CD4-positive, alpha-beta T cell (primary cell): ENCODE results near the gene NRXN3. TPM values are rescaled to one million over a fixed set of nuclear protein-coding genes. Genes with fewer than 3 reads are reported as not detected.

Experiments used
- ATAC-seq: fragments of 200-7000 bp; cut with Tn5 transposase; one replicate; pipeline ENCODE4 v1.10.0; 2022; ENCODE audit warnings: mild to moderate bottlenecking; ENCODE audit not compliant: poor library complexity
- CTCF ChIA-PET: fragments of 350-600 bp; sonication (Branson Sonifier 250); formaldehyde crosslinking; loops from one replicate; lab custom pipeline; 2021; ENCODE audit warnings: antibody characterized with exemption, inconsistent platforms; lab: Charles Lee
- POLR2A ChIA-PET: fragments of 350-600 bp; sonication (Branson Sonifier 250); formaldehyde crosslinking; loops from one replicate; lab custom pipeline; 2021; ENCODE audit warnings: antibody characterized with exemption, inconsistent platforms; lab: Charles Lee
- DNase-seq, 14 experiments: peaks; one replicate each; pipeline ENCODE4 v3.0.0-alpha.2; 2013 to 2020; ENCODE audit warnings: mixed read lengths in 2 of 14
- H3K27ac ChIP-seq, 2 donors: one replicate each; pipeline versions ENCODE4 v1.5.1 to v1.7.0; 2013; ENCODE audit warnings: low read length in 2 of 2, low read depth in 1 of 2, mild to moderate bottlenecking in 1 of 2
- H3K27me3 ChIP-seq, 2 experiments: 1 replicate in 1 of 2; 2 replicates in 1 of 2; pipeline versions ENCODE4 v1.6.1 to v1.7.0; 2013; ENCODE audit warnings: low read length in 2 of 2, control low read depth in 1 of 2, mild to moderate bottlenecking in 1 of 2, moderate library complexity in 1 of 2; ENCODE audit not compliant: insufficient read depth in 2 of 2, control insufficient read depth in 1 of 2
- H3K36me3 ChIP-seq: one replicate; pipeline ENCODE4 v1.6.1; 2013; ENCODE audit warnings: low read length, control low read depth; ENCODE audit not compliant: insufficient read depth
- H3K4me1 ChIP-seq: one replicate; pipeline ENCODE4 v1.6.1; 2013; ENCODE audit warnings: low read length, control low read depth; ENCODE audit not compliant: insufficient read depth
- H3K4me3 ChIP-seq: one replicate; pipeline ENCODE4 v1.5.1; 2013; ENCODE audit warnings: mild to moderate bottlenecking, low read length, moderate library complexity
- H3K9me3 ChIP-seq, 2 experiments: 1 replicate in 1 of 2; 2 replicates in 1 of 2; pipeline versions ENCODE4 v1.6.1 to v1.7.0; 2013; ENCODE audit warnings: low read length in 2 of 2, mild to moderate bottlenecking in 2 of 2, control low read depth in 1 of 2, moderate library complexity in 1 of 2; ENCODE audit not compliant: control insufficient read depth in 1 of 2, insufficient read depth in 1 of 2
- H3K27ac Mint-ChIP-seq: one replicate; pipeline ENCODE4 v1.8.0; 2020; ENCODE audit warnings: mixed read lengths
- H3K27me3 Mint-ChIP-seq: one replicate; pipeline ENCODE4 v1.8.0; 2021; ENCODE audit warnings: mixed read lengths
- H3K36me3 Mint-ChIP-seq: one replicate; pipeline ENCODE4 v1.8.0; 2021; ENCODE audit warnings: low read depth, mixed read lengths
- H3K4me1 Mint-ChIP-seq: one replicate; pipeline ENCODE4 v1.8.0; 2021; ENCODE audit warnings: low read depth, mixed read lengths
- H3K4me3 Mint-ChIP-seq: one replicate; pipeline ENCODE4 v1.8.0; 2020; ENCODE audit warnings: mild to moderate bottlenecking, mixed read lengths
- H3K9me3 Mint-ChIP-seq: one replicate; pipeline ENCODE4 v1.8.0; 2020; ENCODE audit warnings: mixed read lengths
- intact Hi-C, 2 experiments: fragments of 100-400 bp; cut with DNase I in 1 of 2; cut with micrococcal nuclease in 1 of 2; formaldehyde crosslinking; loops; one replicate each; pipeline versions ENCODE4 v1.15.1 to v1.9.0; 2023 to 2025; cut with DNase I, micrococcal nuclease
- total RNA-seq, 174 experiments: library from RNA in 2 of 174; stranded (reverse) in 2 of 174; gene quantifications; one replicate each; pipeline ENCODE4 v1.2.3 and lab custom pipeline; 2021 to 2026
- TF ChIP-seq, protein P1 (sequence below): fragments of 200-600 bp; IDR thresholded peaks from one replicate; pipeline ENCODE4 v1.8.0; 2022; ENCODE audit warnings: antibody characterized with exemption, mild to moderate bottlenecking

NRXN3 gene
- total RNA-seq, 2 experiments from 2014 or later: not detected

- H3K9me3 ChIP-seq: no peaks in the 10 kb centered on the region
- H3K9me3 Mint-ChIP-seq: no peaks in the 10 kb centered on the region
- no peak overlapping the region for H3K4me3 Mint-ChIP-seq
- no peaks in the 10 kb centered on the region for H3K4me1 Mint-ChIP-seq
- intact Hi-C loops: no loop called here
- no peaks in the 10 kb centered on the region for H3K27me3 ChIP-seq
- no peaks in the 10 kb centered on the region for H3K4me1 ChIP-seq
- DNase-seq: no peak
- ChIA-PET POLR2A (no interaction called here), CTCF (no interaction called here)
- H3K27ac Mint-ChIP-seq: no peak overlapping the region
- TF ChIP-seq, protein P1, sequence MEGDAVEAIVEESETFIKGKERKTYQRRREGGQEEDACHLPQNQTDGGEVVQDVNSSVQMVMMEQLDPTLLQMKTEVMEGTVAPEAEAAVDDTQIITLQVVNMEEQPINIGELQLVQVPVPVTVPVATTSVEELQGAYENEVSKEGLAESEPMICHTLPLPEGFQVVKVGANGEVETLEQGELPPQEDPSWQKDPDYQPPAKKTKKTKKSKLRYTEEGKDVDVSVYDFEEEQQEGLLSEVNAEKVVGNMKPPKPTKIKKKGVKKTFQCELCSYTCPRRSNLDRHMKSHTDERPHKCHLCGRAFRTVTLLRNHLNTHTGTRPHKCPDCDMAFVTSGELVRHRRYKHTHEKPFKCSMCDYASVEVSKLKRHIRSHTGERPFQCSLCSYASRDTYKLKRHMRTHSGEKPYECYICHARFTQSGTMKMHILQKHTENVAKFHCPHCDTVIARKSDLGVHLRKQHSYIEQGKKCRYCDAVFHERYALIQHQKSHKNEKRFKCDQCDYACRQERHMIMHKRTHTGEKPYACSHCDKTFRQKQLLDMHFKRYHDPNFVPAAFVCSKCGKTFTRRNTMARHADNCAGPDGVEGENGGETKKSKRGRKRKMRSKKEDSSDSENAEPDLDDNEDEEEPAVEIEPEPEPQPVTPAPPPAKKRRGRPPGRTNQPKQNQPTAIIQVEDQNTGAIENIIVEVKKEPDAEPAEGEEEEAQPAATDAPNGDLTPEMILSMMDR: no peak
- H3K36me3 Mint-ChIP-seq: no peaks in the 10 kb centered on the region
- H3K4me3 ChIP-seq: no peak overlapping the region
- H3K36me3 ChIP-seq: no peaks in the 10 kb centered on the region
- no peaks in the 10 kb centered on the region for H3K27me3 Mint-ChIP-seq
- no peak for ATAC-seq
- no peak overlapping the region for H3K27ac ChIP-seq
Measured at GRCh38 chr14:79334272-79334671, 1164.1 kb downstream of the NRXN3 start.

DNA sequence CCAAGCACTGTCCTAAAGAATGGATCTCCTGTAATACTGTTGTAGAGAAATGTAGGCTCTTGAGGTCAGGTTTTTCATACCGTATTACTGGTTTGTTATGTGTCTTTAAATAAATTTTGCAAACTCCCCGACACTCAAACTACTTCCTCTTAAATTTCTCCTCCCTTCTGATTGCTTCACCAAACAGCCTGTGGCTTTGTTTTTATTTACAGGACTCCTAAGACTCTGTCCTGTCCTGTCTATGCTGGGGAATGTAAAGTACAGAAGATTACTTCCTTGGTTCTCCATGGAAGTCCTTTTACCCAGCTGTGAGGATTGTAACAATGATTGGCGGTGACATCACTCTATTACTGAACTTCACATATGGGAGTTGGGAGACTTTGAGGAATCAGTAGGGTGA is 1167.6 kb downstream of the NRXN3 start:
- intact Hi-C loops: no loop called here
- H3K4me1 Mint-ChIP-seq: no peaks in the 10 kb centered on the region
- H3K9me3 ChIP-seq: no peaks in the 10 kb centered on the region

GRCh38 chr14:79342942-79343341 is 1172.8 kb downstream of the NRXN3 start:
- Mint-ChIP-seq H3K4me1 (no peaks in the 10 kb centered on the region), H3K4me3 (no peak overlapping the region), H3K36me3 (no peaks in the 10 kb centered on the region), H3K9me3 (no peaks in the 10 kb centered on the region), H3K27ac (no peak overlapping the region), H3K27me3 (no peaks in the 10 kb centered on the region)
- no peaks in the 10 kb centered on the region for H3K27me3 ChIP-seq
- POLR2A ChIA-PET: no interaction called here
- H3K4me3 ChIP-seq: no peak overlapping the region
- H3K36me3 ChIP-seq: no peaks in the 10 kb centered on the region
- no peaks in the 10 kb centered on the region for H3K9me3 ChIP-seq
- TF ChIP-seq, protein P1: no peak
- DNase-seq (no peak), ATAC-seq (no peak)
- CTCF ChIA-PET: no interaction called here
- H3K27ac ChIP-seq: no peak overlapping the region
- no peaks in the 10 kb centered on the region for H3K4me1 ChIP-seq
- intact Hi-C loops: no loop called here

More for the DNA sequence above, 1167.6 kb downstream of the NRXN3 start:
- Mint-ChIP-seq H3K27ac (no peak overlapping the region), H3K36me3 (no peaks in the 10 kb centered on the region), H3K9me3 (no peaks in the 10 kb centered on the region), H3K27me3 (no peaks in the 10 kb centered on the region), H3K4me3 (no peak overlapping the region)
- ATAC-seq: no peak
- ChIA-PET POLR2A (no interaction called here), CTCF (no interaction called here)
- DNase-seq: no peak
- H3K4me1 ChIP-seq: no peaks in the 10 kb centered on the region
- H3K27ac ChIP-seq: no peak overlapping the region
- no peaks in the 10 kb centered on the region for H3K36me3 ChIP-seq
- H3K4me3 ChIP-seq: no peak overlapping the region
- H3K27me3 ChIP-seq: no peaks in the 10 kb centered on the region
- TF ChIP-seq, protein P1: no peak
